Aorta (tissue), 5 donors: ENCODE measurements around the gene TEX2. TPM values are rescaled to one million over a fixed set of nuclear protein-coding genes. Genes with fewer than 3 reads are reported as not detected.
A peak's percentile ranks its signal among the peaks of the same experiment; 100 is the strongest.

Source experiments
- ATAC-seq: fragments of 200-7000 bp; cut with Tn5 transposase; one replicate; pipeline ENCODE4 v1.9.1; 2022; ENCODE audit warnings: moderate library complexity; ENCODE audit not compliant: low FRiP score
- DNase-seq, 2 donors: peaks; one replicate each; pipeline ENCODE4 v3.0.0-alpha.2; 2020
- H3K27ac ChIP-seq, 2 donors: one replicate each; pipeline ENCODE4 v1.5.1; 2013; ENCODE audit warnings: low read length in 2 of 2, mild to moderate bottlenecking in 2 of 2, moderate library complexity in 2 of 2, control low read depth in 1 of 2, inconsistent platforms in 1 of 2, low read depth in 1 of 2
- H3K27me3 ChIP-seq, 2 donors: one replicate each; pipeline ENCODE4 v1.6.1; 2013; ENCODE audit warnings: control low read depth in 1 of 2, low read length in 1 of 2, mild to moderate bottlenecking in 1 of 2, moderate library complexity in 1 of 2; ENCODE audit not compliant: insufficient read depth in 2 of 2, control insufficient read depth in 1 of 2
- H3K36me3 ChIP-seq, 2 donors: one replicate each; pipeline ENCODE4 v1.6.1; 2013; ENCODE audit warnings: control low read depth in 1 of 2, low read length in 1 of 2, mild to moderate bottlenecking in 1 of 2; ENCODE audit not compliant: insufficient read depth in 2 of 2, control insufficient read depth in 1 of 2
- H3K4me1 ChIP-seq, 2 donors: one replicate each; pipeline ENCODE4 v1.6.1; 2013; ENCODE audit warnings: low read length in 2 of 2, control low read depth in 1 of 2, mild to moderate bottlenecking in 1 of 2, moderate library complexity in 1 of 2; ENCODE audit not compliant: insufficient read depth in 2 of 2, control insufficient read depth in 1 of 2
- H3K4me3 ChIP-seq, 2 donors: one replicate each; pipeline ENCODE4 v1.5.1; 2013; ENCODE audit warnings: low read length in 2 of 2, control low read depth in 1 of 2, mild to moderate bottlenecking in 1 of 2
- H3K9me3 ChIP-seq: one replicate; pipeline ENCODE4 v1.6.1; 2013; ENCODE audit warnings: mild to moderate bottlenecking, low read length; ENCODE audit not compliant: control insufficient read depth
- WGBS, 2 donors: extraction: QIAGEN DNeasy Blood & Tissue Kit; methylation state at CpG; one replicate each; pipeline ENCODE4 v1.1.7; 2013; 5-methylcytosine and 5-hydroxymethylcytosine counted together
- intact Hi-C, 2 donors: fragments of 100-400 bp; cut with DNase I; formaldehyde crosslinking; loops; one replicate each; pipeline versions ENCODE4 v1.14.2 to v1.15.0; 2022
- polyA plus RNA-seq, 2 donors: library from polyadenylated mRNA; stranded (reverse); fragments of 200-250 nt; gene quantifications; one replicate each; pipeline ENCODE4 v1.2.3, GENCODE V29; 2013
- total RNA-seq, 2 donors: library from RNA; stranded (reverse); fragmentation: NEBNext Ultra II Directional; extraction: Animal tissue kit (Norgen Biotek cat#: 25700); gene quantifications; one replicate each; pipeline ENCODE4 v1.2.1, GENCODE V29; 2021
- donor health status: healthy with polysubstance abuse.
- donor health status: Bipolar disorder and iron deficiency.
- donor health status: DM: no; HTN: no; CAD: no.
- donor health status: DM: no; HTN: no; CAD: no.
- donor health status: DM: yes; HTN: yes; CAD: no.

Gene TEX2
- total and polyA plus RNA-seq, 4 donors: 10.9 to 29.4 (median 24.2) TPM

DNA sequence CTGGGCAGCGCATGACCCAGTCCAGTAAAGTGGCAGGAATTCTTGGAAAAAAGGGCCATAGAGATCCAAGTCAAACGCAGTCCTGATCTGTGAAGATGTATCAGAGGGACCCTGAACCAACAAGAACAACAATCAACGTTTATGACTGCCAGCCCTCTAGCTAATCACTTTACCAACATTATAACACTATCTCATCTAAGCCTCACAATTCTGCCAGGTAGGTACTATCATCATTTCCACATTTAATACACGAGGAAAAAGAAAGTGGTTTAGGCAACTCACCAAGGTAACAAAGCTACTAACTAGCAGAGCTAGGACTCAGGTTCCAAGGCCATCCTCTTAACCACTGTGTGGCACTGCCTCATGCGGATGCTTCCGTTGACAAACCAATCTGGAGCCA is 28.1 kb downstream of the TEX2 start:
- WGBS, 2 donors: 85% methylated on average over 6 of the region's 6 CpGs
- Histone ChIP-seq H3K9me3 (no peaks in the 10 kb centered on the region), H3K4me1 (peaks cover 0 to 11% of the 10 kb centered on the region in 2 donors), H3K4me3 (no peak overlapping the region), H3K27ac (no peak overlapping the region), H3K27me3 (no peaks in the 10 kb centered on the region), H3K36me3 (no peaks in the 10 kb centered on the region)
- no peak for DNase-seq
- intact Hi-C loops: no loop called here
- ATAC-seq: no peak

DNA sequence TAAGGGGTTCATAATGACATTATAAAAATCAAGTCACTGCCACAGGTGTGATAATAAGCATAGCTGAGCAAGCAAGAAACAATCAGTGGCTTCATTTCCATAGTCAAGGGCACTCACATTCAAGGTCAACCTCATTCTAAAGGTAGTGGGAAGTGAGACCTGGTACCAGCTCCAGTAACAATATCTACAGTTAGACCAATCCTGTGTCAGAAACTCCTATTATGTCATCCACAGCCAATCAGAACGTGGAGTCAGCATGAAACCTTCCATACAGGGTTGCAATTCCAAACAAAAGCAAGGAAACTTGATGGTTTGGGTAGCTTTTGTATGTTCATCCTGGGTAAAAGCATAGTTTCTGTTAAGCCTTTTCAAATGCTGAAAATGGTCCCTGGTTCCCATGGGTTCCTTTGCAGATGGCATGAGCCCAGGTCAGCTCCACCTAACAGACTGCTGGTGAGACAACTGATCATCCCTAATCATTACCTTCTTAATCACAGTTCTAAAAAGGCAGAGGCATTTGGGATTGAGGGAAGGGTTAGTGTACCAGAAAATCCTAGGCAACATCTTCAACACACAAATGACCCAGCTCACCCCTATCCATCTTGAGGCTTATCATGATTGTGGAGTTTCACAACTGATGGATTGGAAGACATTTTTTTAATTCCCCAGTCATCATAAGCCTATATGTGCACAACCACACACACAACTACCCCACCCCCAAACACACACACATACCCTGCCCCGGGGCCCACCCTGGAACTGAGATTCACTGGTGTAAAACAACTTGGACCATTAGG is 30.4 kb downstream of the TEX2 start:
- Histone ChIP-seq H3K27ac (no peak overlapping the region), H3K9me3 (no peaks in the 10 kb centered on the region), H3K4me3 (no peak overlapping the region), H3K27me3 (no peaks in the 10 kb centered on the region), H3K36me3 (no peaks in the 10 kb centered on the region), H3K4me1 (peaks cover 0 to 11% of the 10 kb centered on the region in 2 donors)
- ATAC-seq (no peak), DNase-seq (no peak)
- intact Hi-C loops: no loop called here
- 92 to 94% methylated on average over 2 of the region's 2 CpGs for WGBS, 2 donors

GRCh38 chr17:64231567-64232141 is 31.4 kb downstream of the TEX2 start:
- intact Hi-C loops: no loop called here
- ATAC-seq (no peak), DNase-seq (no peak)
- no peak overlapping the region for H3K27ac ChIP-seq
- no peaks in the 10 kb centered on the region for H3K27me3 ChIP-seq
- H3K36me3 ChIP-seq: no peaks in the 10 kb centered on the region
- peaks cover 0 to 11% of the 10 kb centered on the region in 2 donors for H3K4me1 ChIP-seq
- H3K4me3 ChIP-seq: no peak overlapping the region
- no peaks in the 10 kb centered on the region for H3K9me3 ChIP-seq
- 78 to 84% methylated on average over 6 of the region's 6 CpGs for WGBS, 2 donors

- Histone ChIP-seq H3K9me3 (no peaks in the 10 kb centered on the region), H3K4me1 (peaks cover 0 to 11% of the 10 kb centered on the region in 2 donors), H3K27me3 (no peaks in the 10 kb centered on the region), H3K4me3 (no peak overlapping the region), H3K27ac (peak overlapping the region; percentile 30 to 53), H3K36me3 (no peaks in the 10 kb centered on the region)
- 38 to 51% methylated on average over 1 of the region's 1 CpG for WGBS, 2 donors
- peak; percentile 86 for ATAC-seq
- intact Hi-C loops: no loop called here
- no peak for DNase-seq
Measured at GRCh38 chr17:64230791-64231408, 32.2 kb downstream of the TEX2 start.

DNA sequence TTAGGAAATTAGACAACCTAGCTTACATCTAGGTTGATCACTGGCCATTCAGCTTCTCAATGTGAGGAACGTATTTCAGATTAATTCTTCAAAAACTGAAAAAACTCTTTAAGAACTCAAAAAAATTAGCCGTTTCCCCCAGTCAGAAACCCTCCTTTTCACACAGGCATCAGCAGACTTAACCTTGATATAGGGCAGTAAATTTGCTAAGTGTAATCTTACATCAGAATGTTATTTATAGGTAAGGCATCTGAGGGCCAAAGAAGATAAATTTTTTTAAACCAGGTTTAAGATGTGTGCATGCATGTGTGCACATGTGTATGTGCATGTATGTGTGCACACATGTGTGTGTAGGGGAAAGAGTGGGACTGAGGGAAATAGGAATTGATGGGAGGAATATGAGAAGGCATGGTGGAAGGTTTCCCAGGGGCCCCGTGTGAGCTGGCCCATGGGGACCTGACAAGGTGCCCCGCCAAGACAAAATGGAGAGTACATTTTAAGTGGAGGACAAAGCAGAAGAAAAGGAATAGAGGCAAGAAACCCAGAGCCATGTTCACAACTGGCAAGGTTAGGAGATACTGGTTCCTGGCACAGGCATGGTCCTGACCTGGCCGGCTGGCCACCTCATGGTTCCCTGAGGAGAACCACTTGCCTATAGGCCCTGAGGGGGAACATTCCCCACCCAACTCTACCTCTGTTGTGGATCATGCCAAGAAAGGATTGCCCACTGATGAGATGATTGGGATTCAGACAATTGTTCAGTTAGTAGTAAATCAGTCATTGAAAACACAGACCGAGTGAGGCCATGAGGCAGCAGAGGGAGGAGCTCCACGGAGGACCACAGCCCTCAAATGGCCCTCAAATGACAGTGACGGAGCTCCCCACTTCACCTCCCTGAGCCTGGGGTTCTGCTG is 33.0 kb downstream of the TEX2 start:
- Histone ChIP-seq H3K27ac (peak overlapping the region; percentile 43 to 54), H3K4me3 (no peak overlapping the region), H3K4me1 (peaks cover 0 to 11% of the 10 kb centered on the region in 2 donors), H3K27me3 (no peaks in the 10 kb centered on the region), H3K36me3 (no peaks in the 10 kb centered on the region), H3K9me3 (no peaks in the 10 kb centered on the region)
- 65 to 67% methylated on average over 8 of the region's 8 CpGs for WGBS, 2 donors
- ATAC-seq (peak; percentile 41), DNase-seq (no peak)
- intact Hi-C loops: no loop called here

- Histone ChIP-seq H3K27ac (no peak overlapping the region), H3K4me3 (no peak overlapping the region), H3K36me3 (no peaks in the 10 kb centered on the region), H3K4me1 (peaks cover 0 to 4% of the 10 kb centered on the region in 2 donors), H3K9me3 (no peaks in the 10 kb centered on the region), H3K27me3 (no peaks in the 10 kb centered on the region)
- intact Hi-C loops: no loop called here
- ATAC-seq (no peak), DNase-seq (no peak)
- WGBS, 2 donors: 81 to 82% methylated on average over 1 of the region's 1 CpG
Measured at GRCh38 chr17:64226132-64226531, 36.9 kb downstream of the TEX2 start.

- Histone ChIP-seq H3K36me3 (no peaks in the 10 kb centered on the region), H3K27ac (no peak overlapping the region), H3K4me1 (peaks cover 0 to 3% of the 10 kb centered on the region in 2 donors), H3K27me3 (no peaks in the 10 kb centered on the region), H3K4me3 (no peak overlapping the region), H3K9me3 (no peaks in the 10 kb centered on the region)
- DNase-seq (no peak), ATAC-seq (no peak)
- intact Hi-C loops: no loop called here
- 90 to 94% methylated on average over 3 of the region's 3 CpGs for WGBS, 2 donors
Measured at GRCh38 chr17:64225410-64225809, 37.6 kb downstream of the TEX2 start.

DNA sequence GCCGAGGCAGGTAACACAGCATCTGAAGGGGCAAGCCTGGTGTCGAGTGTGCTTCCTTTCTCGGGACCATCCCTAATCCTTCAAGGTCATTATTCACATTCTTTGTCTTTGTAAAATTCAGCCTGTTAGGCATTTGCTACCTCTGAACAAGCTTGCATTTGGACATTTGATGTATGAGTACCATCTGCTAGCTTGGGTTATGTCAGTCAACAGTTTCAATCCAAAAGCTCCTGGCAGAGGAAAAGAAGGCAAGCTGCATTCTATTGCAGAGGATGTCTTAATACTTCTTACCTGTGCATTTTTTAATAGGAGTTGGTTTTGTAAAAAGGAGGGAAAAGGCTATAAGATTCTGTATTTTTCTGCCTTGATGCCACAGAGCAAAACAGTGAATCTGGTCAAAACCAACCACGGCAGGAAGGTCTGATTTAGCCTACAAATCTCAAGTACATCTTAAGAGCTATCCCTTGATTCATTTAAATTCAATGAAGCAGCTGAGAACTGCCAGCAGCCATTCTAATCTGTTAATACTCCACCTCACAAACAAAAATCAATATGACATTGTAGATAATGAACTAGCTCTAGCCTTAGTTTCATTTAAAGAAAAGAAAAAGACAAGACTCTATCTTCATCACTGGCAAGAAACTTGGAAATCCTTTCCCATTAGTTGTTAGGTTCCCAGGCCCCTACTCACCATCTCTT is 39.0 kb downstream of the TEX2 start:
- ATAC-seq: no peak
- DNase-seq: no peak
- Histone ChIP-seq H3K36me3 (no peaks in the 10 kb centered on the region), H3K27ac (no peak overlapping the region), H3K9me3 (no peaks in the 10 kb centered on the region), H3K27me3 (no peaks in the 10 kb centered on the region), H3K4me1 (peaks cover 4% of the 10 kb centered on the region in 2 donors), H3K4me3 (no peak overlapping the region)
- intact Hi-C loops: no loop called here
- 92 to 94% methylated on average over 4 of the region's 4 CpGs for WGBS, 2 donors
